Breast epithelium (tissue), 4 donors: ENCODE results near the gene TREML4. TPM values are rescaled to one million over a fixed set of nuclear protein-coding genes. Genes with fewer than 3 reads are reported as not detected.

Source experiments
- DNase-seq, 2 donors: peaks; one replicate each; pipeline ENCODE4 v3.0.0-alpha.2; 2019; ENCODE audit warnings: low spot score in 2 of 2
- H3K27ac ChIP-seq, 2 donors: fragments of 200-600 bp; sonication (generic) in 1 of 2; one replicate each; pipeline ENCODE4 v1.5.1; 2016 to 2019; ENCODE audit warnings: mild to moderate bottlenecking in 1 of 2
- H3K27me3 ChIP-seq, 2 donors: fragments of 200-600 bp; sonication (generic) in 1 of 2; one replicate each; pipeline versions ENCODE4 v1.5.1 to v1.6.0; 2017 to 2019; ENCODE audit warnings: control low read depth in 1 of 2, mild to moderate bottlenecking in 1 of 2
- H3K36me3 ChIP-seq: fragments of 200-600 bp; one replicate; pipeline ENCODE4 v1.5.1; 2019
- H3K4me1 ChIP-seq, 2 donors: fragments of 200-600 bp; sonication (generic); one replicate each; pipeline ENCODE4 v1.5.1; 2016 to 2019; ENCODE audit warnings: control low read depth in 1 of 2
- H3K4me3 ChIP-seq, 3 donors: fragments of 200-600 bp; sonication (generic); 1 replicate in 2 of 3; 2 replicates in 1 of 3; pipeline ENCODE4 v1.5.1; 2016 to 2019; ENCODE audit warnings: mild to moderate bottlenecking in 3 of 3, moderate library complexity in 2 of 3
- H3K9me3 ChIP-seq, 2 donors: fragments of 200-600 bp; sonication (generic) in 1 of 2; one replicate each; pipeline ENCODE4 v1.5.1; 2016 to 2019; ENCODE audit warnings: control low read depth in 1 of 2
- CTCF ChIP-seq, 3 donors: fragments of 450-650 bp; IDR thresholded peaks; one replicate each; pipeline ENCODE4 v1.5.1; 2016 to 2017; ENCODE audit warnings: antibody characterized with exemption in 3 of 3, mild to moderate bottlenecking in 3 of 3, moderate library complexity in 3 of 3
- POLR2A ChIP-seq: fragments of 450-650 bp; IDR thresholded peaks from one replicate; pipeline ENCODE4 v1.6.1; 2016; ENCODE audit warnings: antibody characterized with exemption, mild to moderate bottlenecking, moderate library complexity
- POLR2AphosphoS5 ChIP-seq, 3 donors: sonication (generic); formaldehyde crosslinking; IDR thresholded peaks; one replicate each; pipeline ENCODE4 v1.6.1; 2017; ENCODE audit warnings: antibody characterized with exemption in 3 of 3
- intact Hi-C: fragments of 100-400 bp; cut with DNase I; formaldehyde crosslinking; loops from one replicate; pipeline ENCODE4 v1.15.1; 2023; ENCODE audit warnings: low total_unique reads
- total RNA-seq, 3 donors: library from RNA; depleted of rRNA; stranded (reverse); fragments of >200 nt; gene quantifications; one replicate each; pipeline ENCODE4 v1.1.0, GENCODE V29; 2016

TREML4 gene
- total RNA-seq, 3 donors from 2014 or later, result not detected

DNA sequence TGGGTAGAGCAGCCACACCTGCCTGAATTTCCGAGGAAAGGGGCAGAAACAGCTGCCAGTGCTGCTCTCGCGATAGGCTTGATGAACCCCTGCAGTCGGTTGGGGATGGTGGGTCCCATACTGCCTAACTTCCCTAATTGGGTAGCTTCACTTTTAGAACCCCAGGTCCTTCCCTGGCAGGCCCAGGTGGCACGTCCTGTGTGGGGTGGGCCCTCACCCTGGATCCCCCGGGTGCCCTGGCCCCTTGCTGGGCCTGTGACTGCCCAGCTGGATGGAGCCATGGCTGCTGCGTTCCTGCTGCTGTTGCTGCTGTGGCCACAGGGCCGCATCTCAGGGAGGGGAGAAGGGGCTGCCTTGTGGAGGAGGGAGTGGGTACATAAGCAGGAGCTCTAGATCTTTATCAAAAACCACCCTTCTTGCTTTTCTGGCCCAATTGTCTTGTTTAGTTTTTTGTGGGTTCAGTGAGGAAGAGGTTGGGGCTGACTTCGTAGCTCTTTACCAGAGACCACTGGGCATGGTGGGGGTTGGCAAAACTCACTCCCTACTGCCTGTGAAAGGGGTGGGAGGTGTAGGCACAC is 19.2 kb downstream of the TREML4 start:
- intact Hi-C loops, result no loop called here
- H3K36me3 ChIP-seq, result no peaks in the 10 kb centered on the region
- TF ChIP-seq POLR2A, result no peak
- TF ChIP-seq POLR2AphosphoS5 (IDR thresholded peaks at IDR 0.05), result no peak
- TF ChIP-seq CTCF (IDR thresholded peaks at IDR 0.05), result no peak

GRCh38 chr6:41247882-41248705 is 19.9 kb downstream of the TREML4 start:
- no peak overlapping the region for H3K4me3 ChIP-seq
- no peaks in the 10 kb centered on the region for H3K4me1 ChIP-seq
- H3K27ac ChIP-seq, result no peak overlapping the region
- TF ChIP-seq CTCF (IDR thresholded peaks at IDR 0.05) (no peak), POLR2A (no peak), POLR2AphosphoS5 (IDR thresholded peaks at IDR 0.05) (no peak)
- intact Hi-C loops, result no loop called here
- no peaks in the 10 kb centered on the region for H3K9me3 ChIP-seq
- no peaks in the 10 kb centered on the region for H3K36me3 ChIP-seq
- no peaks in the 10 kb centered on the region for H3K27me3 ChIP-seq
- DNase-seq, result no peak

More for the DNA sequence above, 19.2 kb downstream of the TREML4 start:
- no peak for DNase-seq
- no peak overlapping the region for H3K27ac ChIP-seq
- H3K9me3 ChIP-seq, result no peaks in the 10 kb centered on the region
- H3K4me1 ChIP-seq, result no peaks in the 10 kb centered on the region
- no peak overlapping the region for H3K4me3 ChIP-seq
- no peaks in the 10 kb centered on the region for H3K27me3 ChIP-seq

GRCh38 chr6:41252401-41253169 is 24.4 kb downstream of the TREML4 start:
- H3K27me3 ChIP-seq, result no peaks in the 10 kb centered on the region
- H3K9me3 ChIP-seq, result no peaks in the 10 kb centered on the region
- H3K4me1 ChIP-seq, result no peaks in the 10 kb centered on the region
- intact Hi-C loops, result no loop called here
- H3K36me3 ChIP-seq, result no peaks in the 10 kb centered on the region
- no peak overlapping the region for H3K27ac ChIP-seq
- no peak for DNase-seq
- TF ChIP-seq POLR2AphosphoS5 (IDR thresholded peaks at IDR 0.05), result no peak
- TF ChIP-seq POLR2A, result no peak
- no peak for TF ChIP-seq CTCF (IDR thresholded peaks at IDR 0.05)
- H3K4me3 ChIP-seq, result no peak overlapping the region

- Histone ChIP-seq H3K27ac (no peak overlapping the region), H3K4me1 (no peaks in the 10 kb centered on the region), H3K27me3 (no peaks in the 10 kb centered on the region), H3K36me3 (no peaks in the 10 kb centered on the region), H3K4me3 (no peak overlapping the region), H3K9me3 (no peaks in the 10 kb centered on the region)
- TF ChIP-seq POLR2AphosphoS5 (IDR thresholded peaks at IDR 0.05) (no peak), CTCF (IDR thresholded peaks at IDR 0.05) (no peak), POLR2A (no peak)
- intact Hi-C loops, result no loop called here
- no peak for DNase-seq
These were observed 27.0 kb downstream of the TREML4 start for GRCh38 chr6:41255110-41255509.
